Measurements from ENCODE around the gene ARHGAP27.

Gene ARHGAP27

GRCh38 chr17:45408611-45409421 is 23.9 kb downstream of the ARHGAP27 start:
- DNase-seq, result no peak

GRCh38 chr17:45406107-45406506 is 26.6 kb downstream of the ARHGAP27 start:
- no peak for DNase-seq

GRCh38 chr17:45405250-45406086 is 27.2 kb downstream of the ARHGAP27 start:
- DNase-seq, result peak; percentile 51

DNA sequence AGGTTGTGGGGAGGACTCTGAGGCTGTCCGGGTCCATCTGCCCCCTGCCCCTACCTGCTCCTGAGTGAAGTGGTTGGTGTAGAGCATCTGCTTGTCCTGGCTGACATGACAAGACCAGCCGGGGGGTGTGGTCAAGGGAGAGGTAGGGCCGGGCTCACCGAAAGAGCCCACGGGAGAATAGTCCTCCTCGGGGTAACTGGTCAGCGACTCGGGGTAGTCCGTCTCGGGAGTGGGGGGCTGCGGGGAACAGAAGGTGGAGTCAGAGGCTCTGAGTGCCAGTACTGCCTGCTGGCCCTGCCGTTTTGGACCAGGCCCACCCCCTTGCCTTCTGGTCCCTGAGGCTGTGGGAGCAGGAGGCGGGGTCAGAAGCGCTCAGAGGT is 27.8 kb downstream of the ARHGAP27 start:
- no peak for DNase-seq

GRCh38 chr17:45403906-45404490 is 28.7 kb downstream of the ARHGAP27 start:
- DNase-seq, result no peak

GRCh38 chr17:45402916-45403315 is 29.8 kb downstream of the ARHGAP27 start:
- DNase-seq, result no peak

- DNase-seq, result no peak
Measured at GRCh38 chr17:45398800-45399199, 33.9 kb downstream of the ARHGAP27 start.

GRCh38 chr17:45397796-45398195 is 34.9 kb downstream of the ARHGAP27 start:
- no peak for DNase-seq

DNA sequence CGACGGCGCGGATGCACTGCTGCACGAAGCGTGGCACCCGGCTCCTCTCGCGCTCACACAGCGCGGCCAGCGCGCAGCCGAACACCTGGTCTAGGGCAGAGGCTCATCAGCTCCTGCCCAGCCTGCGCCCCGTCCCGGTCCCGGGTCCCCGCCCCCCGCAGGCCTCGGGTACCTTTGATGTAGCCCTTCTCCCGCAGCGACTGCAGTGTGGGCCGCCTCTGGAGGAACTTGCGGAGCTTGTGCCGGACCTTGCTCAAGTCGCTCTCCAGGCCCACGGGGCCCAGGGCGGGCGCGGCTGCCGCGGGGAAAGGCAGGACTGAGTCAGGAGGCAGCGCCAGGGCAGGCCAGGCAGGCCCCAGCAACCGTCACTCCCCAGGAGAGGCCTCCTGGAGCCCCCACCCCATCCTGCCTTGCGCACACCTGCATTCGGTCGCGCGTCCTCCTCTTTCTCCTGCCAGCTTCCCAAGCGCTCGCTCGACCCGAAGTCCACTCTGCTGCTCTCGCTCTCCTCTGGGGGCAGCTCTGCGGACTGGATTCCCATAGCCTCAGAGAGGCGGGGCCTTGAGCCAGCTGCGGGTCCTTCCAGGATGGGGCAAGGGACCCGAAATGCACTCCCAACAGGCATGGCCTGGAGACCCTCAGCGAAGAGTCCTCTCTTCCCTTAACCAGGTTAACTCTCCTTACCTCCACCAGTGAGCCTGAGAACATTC is 36.0 kb downstream of the ARHGAP27 start:
- no peak for DNase-seq

DNA sequence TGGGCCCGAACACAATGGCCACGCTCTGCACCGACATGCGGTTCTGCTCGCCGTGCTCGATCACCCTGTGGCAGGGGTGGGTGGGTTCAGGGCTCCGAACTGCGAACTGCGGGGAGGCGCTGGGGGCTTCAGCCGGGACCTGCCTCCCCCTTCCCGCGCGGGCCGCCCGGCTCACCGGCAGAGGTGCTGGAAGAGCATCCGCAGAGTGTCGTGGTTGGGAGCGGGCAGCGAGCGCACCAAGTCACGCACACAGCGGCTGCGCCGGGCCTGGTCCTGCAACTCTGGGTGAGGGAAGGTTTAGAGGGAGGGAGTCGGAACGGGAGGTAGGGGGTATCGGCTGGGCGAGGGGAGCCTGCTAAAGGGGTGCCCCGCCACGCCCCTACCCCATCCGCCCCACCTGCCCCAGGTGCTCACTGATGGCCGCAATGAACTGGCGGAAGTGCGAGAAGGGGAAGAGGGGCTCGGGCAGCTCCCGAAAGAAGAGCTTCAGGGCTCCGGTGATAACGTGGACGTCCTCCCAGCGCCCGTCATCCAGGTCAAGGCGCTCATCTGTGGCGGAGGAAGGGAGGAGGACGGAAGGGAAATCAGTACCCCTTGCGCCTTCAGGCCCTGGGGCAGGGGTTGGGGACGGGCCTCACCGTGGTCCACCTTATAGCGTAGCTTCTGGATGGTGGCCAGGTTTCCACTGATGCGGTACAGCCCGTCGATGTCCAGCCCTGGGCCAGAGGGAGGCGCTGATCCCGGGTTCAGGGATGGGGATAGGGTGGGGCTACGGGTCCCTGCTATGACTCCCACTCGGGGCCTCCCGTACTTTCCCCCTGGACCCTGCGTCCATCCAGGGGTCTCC is 36.9 kb downstream of the ARHGAP27 start:
- DNase-seq, result no peak

GRCh38 chr17:45394913-45395568 is 37.6 kb downstream of the ARHGAP27 start:
- peak; percentile 62 for DNase-seq

DNA sequence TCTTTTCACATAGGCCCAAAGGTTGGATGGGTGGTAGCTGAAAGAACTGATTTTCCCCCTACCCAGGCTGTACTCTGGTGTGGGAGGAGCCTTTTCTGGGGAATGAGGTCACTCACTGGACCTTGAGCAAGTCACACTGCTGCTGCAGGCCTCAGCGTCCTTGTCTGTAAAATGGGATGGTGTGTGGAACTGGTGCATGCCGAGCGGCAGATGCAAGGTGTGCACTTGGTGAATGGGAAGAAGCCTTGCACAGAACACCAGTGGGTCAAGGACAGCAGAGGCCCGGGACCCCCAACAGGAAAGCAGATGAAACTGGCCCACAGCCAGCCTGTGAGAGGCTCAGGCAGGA is 38.1 kb downstream of the ARHGAP27 start:
- no peak for DNase-seq

DNA sequence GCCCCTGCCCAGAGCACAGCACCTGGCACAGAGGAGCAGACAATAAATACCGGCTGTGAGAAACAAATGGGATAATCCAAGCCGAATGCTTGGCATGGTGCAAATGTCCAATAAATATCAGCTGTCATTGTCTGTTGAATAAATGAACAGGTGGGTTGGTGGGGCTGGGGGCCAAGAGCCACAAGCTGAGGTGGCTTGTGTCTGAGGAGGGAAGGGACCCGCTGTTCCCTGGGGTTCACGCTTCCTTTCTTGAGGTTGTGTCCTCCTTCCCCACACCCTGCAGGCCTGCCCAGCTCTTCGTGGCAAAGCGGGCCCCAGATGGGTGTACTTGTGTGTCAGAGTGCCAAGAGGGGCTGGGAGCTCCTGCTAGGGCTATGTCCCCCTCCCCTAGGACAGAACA is 38.6 kb downstream of the ARHGAP27 start:
- DNase-seq, result no peak

DNA sequence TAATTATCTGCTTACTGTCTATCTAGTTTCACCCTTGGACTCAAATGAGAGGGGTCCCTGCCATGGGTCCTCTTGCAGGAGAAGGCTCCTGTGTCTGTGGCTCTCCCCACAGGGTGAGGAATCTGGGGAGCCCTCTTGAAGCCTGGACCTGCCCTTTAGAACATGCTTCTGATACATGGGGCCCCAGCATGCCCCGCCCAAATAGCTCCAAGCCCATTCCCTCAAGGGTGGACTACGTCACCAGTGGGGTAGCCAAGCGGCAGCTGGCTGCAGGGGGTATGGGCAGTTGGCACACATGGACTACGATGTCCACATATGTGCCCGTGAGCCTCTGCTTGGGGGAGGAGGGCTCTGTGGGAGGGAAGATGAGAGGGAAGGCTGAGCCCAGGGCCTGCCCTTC is 39.3 kb downstream of the ARHGAP27 start:
- DNase-seq, result no peak

DNA sequence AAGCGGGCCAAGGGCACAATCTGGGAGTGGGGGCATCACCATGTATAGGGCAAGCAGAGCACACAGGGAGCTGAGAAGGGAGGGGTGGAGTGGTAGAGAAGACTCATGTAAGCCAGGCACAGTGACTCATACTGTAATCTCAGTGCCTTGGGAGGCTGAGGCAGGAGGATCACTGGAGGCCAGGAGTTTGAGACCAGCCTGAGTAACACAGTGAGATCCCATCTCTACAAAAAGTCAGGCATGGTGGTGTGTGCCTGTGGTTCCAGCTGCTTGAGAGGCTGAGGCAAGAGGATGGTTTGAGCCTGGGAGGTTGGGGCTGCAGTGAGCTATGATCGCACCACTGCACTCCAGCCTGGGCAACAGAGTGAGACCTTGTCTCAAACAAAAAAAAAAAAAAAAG is 40.8 kb downstream of the ARHGAP27 start:
- DNase-seq, result no peak

GRCh38 chr17:45391291-45391690 is 41.4 kb downstream of the ARHGAP27 start:
- DNase-seq, result no peak

DNA sequence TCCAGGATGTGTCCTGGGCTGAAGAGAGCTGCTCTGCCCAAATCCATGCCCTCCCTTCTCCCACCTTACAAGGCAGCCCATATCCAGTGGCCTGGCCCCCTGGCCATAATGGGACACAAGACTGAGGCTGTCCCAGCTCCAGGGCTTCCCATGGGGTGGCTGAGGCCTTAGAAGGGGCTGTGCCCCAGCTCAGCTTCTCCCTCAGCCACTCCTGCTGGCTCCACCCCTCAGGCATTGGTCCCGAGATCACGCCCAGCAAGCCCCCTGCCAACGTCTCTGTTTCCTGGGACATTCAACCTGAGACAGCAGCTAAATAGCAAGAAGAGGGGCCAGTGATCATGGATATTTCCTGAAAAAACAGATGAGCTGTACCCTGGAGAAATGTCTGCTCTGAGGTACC is 43.3 kb downstream of the ARHGAP27 start:
- DNase-seq, result no peak

GRCh38 chr17:45388604-45389325 is 43.9 kb downstream of the ARHGAP27 start:
- DNase-seq, result no peak

- DNase-seq, result no peak
Measured at GRCh38 chr17:45387739-45388138, 44.9 kb downstream of the ARHGAP27 start.

- DNase-seq, result no peak
Measured at GRCh38 chr17:45386178-45386577, 46.5 kb downstream of the ARHGAP27 start.

Measured in activated CD8-positive, alpha-beta memory T cell treated with anti-CD3 and anti-CD28 coated beads, Interleukin-2, amount 50 U/mL, for 48 hours (primary cell).